H1 (cell line): ENCODE results near the gene CST5. TPM values are rescaled to one million over a fixed set of nuclear protein-coding genes. Genes with fewer than 3 reads are reported as not detected.

ENCODE experiments used
- CTCF ChIA-PET: fragments of 300-600 bp; sonication (Branson Sonifier 250); formaldehyde crosslinking; loops from one replicate; lab custom pipeline; 2021; ENCODE audit not compliant: partially characterized antibody; lab: Charles Lee
- POLR2A ChIA-PET: fragments of 300-600 bp; sonication (Branson Sonifier 250); formaldehyde crosslinking; loops from one replicate; lab custom pipeline; 2021; ENCODE audit warnings: inconsistent platforms; ENCODE audit not compliant: partially characterized antibody; lab: Charles Lee
- DNase-seq, 2 experiments: peaks; one replicate each; pipeline versions ENCODE4 v3.0.0 to v3.0.0-alpha.2; 2010 to 2022; ENCODE audit warnings: low spot score in 2 of 2, low read depth in 1 of 2, mixed read lengths in 1 of 2
- FAIRE-seq: peaks from 2 replicates; lab custom pipeline; 2011; peaks lifted over from hg19 to GRCh38; lab: Jason Lieb, UNC
- H2AFZ ChIP-seq: 2 replicates; pipeline ENCODE4 v1.8.1; 2012; ENCODE audit warnings: low read length, inconsistent platforms
- H2AK5ac ChIP-seq: 2 replicates; pipeline ENCODE4 v1.6.1; 2013; ENCODE audit warnings: low read depth, low read length
- H2BK120ac ChIP-seq: replicated peaks from 2 replicates; pipeline ENCODE3; 2013; ENCODE audit warnings: low read depth, low read length, inconsistent platforms
- H2BK12ac ChIP-seq: 2 replicates; pipeline ENCODE4 v1.6.1; 2013; ENCODE audit warnings: low read depth, low read length
- H2BK15ac ChIP-seq: 2 replicates; pipeline ENCODE4 v1.6.1; 2013; ENCODE audit warnings: low read length
- H2BK20ac ChIP-seq: 2 replicates; pipeline ENCODE4 v1.6.1; 2013; ENCODE audit warnings: low read length
- H2BK5ac ChIP-seq: 2 replicates; pipeline ENCODE4 v1.6.1; 2013; ENCODE audit warnings: low read depth, low read length
- H3K14ac ChIP-seq: 2 replicates; pipeline ENCODE4 v1.6.1; 2013; ENCODE audit warnings: inconsistent platforms; ENCODE audit not compliant: insufficient read length
- H3K18ac ChIP-seq: 2 replicates; pipeline ENCODE4 v1.6.1; 2013; ENCODE audit warnings: low read length; ENCODE audit errors: extremely low read depth
- H3K23ac ChIP-seq: 2 replicates; pipeline ENCODE4 v1.6.1; 2013; ENCODE audit warnings: inconsistent platforms; ENCODE audit not compliant: insufficient read length
- H3K23me2 ChIP-seq: 2 replicates; pipeline ENCODE4 v1.6.1; 2013; ENCODE audit warnings: low read depth, low read length
- H3K27ac ChIP-seq: 2 replicates; pipeline ENCODE4 v1.6.1; 2011; ENCODE audit warnings: low read depth, low read length, inconsistent platforms
- H3K27me3 ChIP-seq, 4 experiments: replicated peaks in 1 of 4; 1 replicate in 1 of 4; 2 replicates in 3 of 4; pipeline versions ENCODE4 v1.6.1 to v1.8.1; 2011 to 2013; ENCODE audit warnings: low read length in 3 of 4, mild to moderate bottlenecking in 3 of 4, inconsistent platforms in 2 of 4, mixed read lengths in 2 of 4, moderate library complexity in 1 of 4; ENCODE audit not compliant: control insufficient read depth in 3 of 4, insufficient read depth in 3 of 4; ENCODE audit errors: extremely low read depth in 1 of 4
- H3K36me3 ChIP-seq, 4 experiments: 2 replicates each; pipeline versions ENCODE4 v1.6.1 to v1.8.1; 2011 to 2013; ENCODE audit warnings: mild to moderate bottlenecking in 4 of 4, low read length in 3 of 4, moderate library complexity in 2 of 4, control low read depth in 1 of 4, inconsistent platforms in 1 of 4; ENCODE audit not compliant: insufficient read depth in 4 of 4, control insufficient read depth in 2 of 4
- H3K4ac ChIP-seq: replicated peaks from 2 replicates; pipeline ENCODE3; 2013; ENCODE audit warnings: low read length, low read depth, mixed read lengths, inconsistent platforms; ENCODE audit not compliant: insufficient read length
- H3K4me1 ChIP-seq, 4 experiments: replicated peaks in 1 of 4; 1 replicate in 1 of 4; 2 replicates in 3 of 4; pipeline versions ENCODE4 v1.6.1 to v1.8.1; 2011 to 2013; ENCODE audit warnings: low read length in 3 of 4, inconsistent platforms in 2 of 4, mixed read lengths in 1 of 4; ENCODE audit not compliant: insufficient read depth in 4 of 4, control insufficient read depth in 3 of 4
- H3K4me2 ChIP-seq, 2 experiments: 2 replicates each; pipeline versions ENCODE4 v1.6.1 to v1.8.1; 2011 to 2013; ENCODE audit warnings: low read depth in 2 of 2, low read length in 2 of 2, control low read depth in 1 of 2, inconsistent platforms in 1 of 2, mild to moderate bottlenecking in 1 of 2; ENCODE audit not compliant: insufficient read depth in 1 of 2
- H3K4me3 ChIP-seq, 4 experiments: fragments of 200-600, 300-600 bp in 1 of 4; sonication (generic), shearing (Covaris generic), sonication (Bioruptor Twin) in 1 of 4; 2 replicates each; pipeline versions ENCODE4 v1.5.1 to v1.8.1; 2011 to 2016; ENCODE audit warnings: low read length in 4 of 4, low read depth in 3 of 4, control low read depth in 2 of 4, inconsistent platforms in 2 of 4, mild to moderate bottlenecking in 2 of 4, mixed read lengths in 1 of 4, moderate library complexity in 1 of 4; ENCODE audit not compliant: insufficient read depth in 2 of 4; ENCODE audit errors: extremely low read depth in 1 of 4
- H3K56ac ChIP-seq: replicated peaks from 2 replicates; pipeline ENCODE3; 2013; ENCODE audit warnings: low read depth, mild to moderate bottlenecking, mixed read lengths, low read length, inconsistent platforms; ENCODE audit not compliant: insufficient read length
- H3K79me1 ChIP-seq: 2 replicates; pipeline ENCODE4 v1.6.1; 2013; ENCODE audit warnings: low read depth, low read length, control low read depth
- H3K79me2 ChIP-seq, 2 experiments: 2 replicates each; pipeline versions ENCODE4 v1.6.1 to v1.8.1; 2012 to 2013; ENCODE audit warnings: low read length in 2 of 2, mild to moderate bottlenecking in 2 of 2, inconsistent platforms in 1 of 2; ENCODE audit not compliant: insufficient read depth in 2 of 2, control insufficient read depth in 1 of 2
- H3K9ac ChIP-seq, 4 experiments: replicated peaks in 1 of 4; 1 replicate in 1 of 4; 2 replicates in 3 of 4; pipeline versions ENCODE4 v1.6.1 to v1.8.1; 2011 to 2013; ENCODE audit warnings: low read depth in 3 of 4, low read length in 3 of 4, control low read depth in 2 of 4, mild to moderate bottlenecking in 2 of 4, moderate library complexity in 2 of 4, inconsistent platforms in 1 of 4; ENCODE audit errors: extremely low read depth in 1 of 4
- H3K9me3 ChIP-seq, 2 experiments: 2 replicates each; pipeline versions ENCODE4 v1.6.1 to v1.8.1; 2012 to 2013; ENCODE audit warnings: mild to moderate bottlenecking in 2 of 2, moderate library complexity in 2 of 2, control low read depth in 1 of 2, inconsistent platforms in 1 of 2, low read depth in 1 of 2, low read length in 1 of 2, mixed read lengths in 1 of 2; ENCODE audit not compliant: insufficient read depth in 2 of 2
- H4K20me1 ChIP-seq, 2 experiments: replicated peaks in 1 of 2; 2 replicates each; pipeline versions ENCODE3 to v1.8.1; 2011 to 2013; ENCODE audit warnings: inconsistent platforms in 2 of 2, low read length in 2 of 2, mild to moderate bottlenecking in 1 of 2; ENCODE audit not compliant: insufficient read depth in 2 of 2, control insufficient read depth in 1 of 2
- H4K5ac ChIP-seq: 2 replicates; pipeline ENCODE4 v1.6.1; 2013; ENCODE audit warnings: low read length, low read depth, mixed read lengths, inconsistent platforms; ENCODE audit not compliant: insufficient read length
- H4K8ac ChIP-seq: 2 replicates; pipeline ENCODE4 v1.8.0; 2013; ENCODE audit warnings: mild to moderate bottlenecking, moderate library complexity, low read length, inconsistent platforms; ENCODE audit not compliant: insufficient read depth; ENCODE audit errors: extremely low read depth
- H4K91ac ChIP-seq: replicated peaks from 2 replicates; pipeline ENCODE3; 2013; ENCODE audit warnings: low read length, mixed read lengths, inconsistent platforms; ENCODE audit not compliant: insufficient read length
- CBX8 ChIP-seq: fragments of 300-800, 300-1000 bp; sonication (generic); IDR thresholded peaks from 2 replicates; pipeline ENCODE4 v1.7.1; 2016; ENCODE audit warnings: low read depth, low read length, borderline replicate concordance
- SIN3A ChIP-seq, 2 experiments: IDR thresholded peaks in 1 of 2; conservative IDR thresholded peaks in 1 of 2; 2 replicates each; pipeline ENCODE4 v1.6.1; 2011 to 2012; ENCODE audit warnings: low read length in 2 of 2, improper control_type of control experiment in 1 of 2, low read depth in 1 of 2, mild to moderate bottlenecking in 1 of 2
- WGBS, 2 experiments: shearing (Covaris generic) in 1 of 2; methylation state at CpG; one replicate each; pipeline versions ENCODE4 v1.1.6 to v1.1.7; 2013 to 2015; ENCODE audit warnings: low lambda C conversion rate in 2 of 2, mixed read lengths in 2 of 2, inconsistent platforms in 1 of 2, low coverage in 1 of 2, missing lambda C conversion rate in 1 of 2; ENCODE audit not compliant: insufficient replicate concordance in 2 of 2, insufficient coverage in 1 of 2, insufficient read length in 1 of 2; ENCODE audit errors: extremely low coverage in 1 of 2, missing lambda C conversion rate in 1 of 2; 5-methylcytosine and 5-hydroxymethylcytosine counted together
- polyA plus RNA-seq, 7 experiments: library from polyadenylated mRNA; depleted of rRNA in 3 of 7; stranded (reverse) in 5 of 7; unstranded in 2 of 7; fragments of >200 nt in 5 of 7; fragments of 200-250 nt in 2 of 7; gene quantifications; 1 replicate in 5 of 7; 2 replicates in 1 of 7; 4 replicates in 1 of 7; pipeline versions ENCODE4 v1.2.1 to v1.2.3, GENCODE V29; 2011 to 2013; ENCODE audit warnings: missing spikeins in 2 of 7, mixed read lengths in 2 of 7
- total RNA-seq: library from RNA; stranded (reverse); fragmentation: NEBNext Ultra II Directional; extraction: Animal tissue kit (Norgen Biotek cat#: 25700); gene quantifications from 2 replicates; pipeline ENCODE4 v1.2.1, GENCODE V29; 2021

The CST5 gene
- total and polyA plus RNA-seq, 2 of the 8 experiments (the other 6 are each of a cell fraction or from before 2014, with no cell fraction given), result not detected

- Histone ChIP-seq H3K4me2 (no peak overlapping the region), H3K36me3 (no peaks in the 10 kb centered on the region), H3K79me2 (no peaks in the 10 kb centered on the region), H3K4me1 (no peaks in the 10 kb centered on the region), H3K79me1 (no peaks in the 10 kb centered on the region), H3K4ac (no peak overlapping the region), H4K8ac (peak overlapping the region; percentile 35; the same call in 1 of the 2 replicates), H2BK20ac (no peak overlapping the region), H4K20me1 (no peaks in the 10 kb centered on the region), H4K91ac (no peak overlapping the region)
- TF ChIP-seq CBX8, result no peak
- no peak for TF ChIP-seq SIN3A (conservative IDR thresholded peaks at IDR 0.05 in 1 of 2, IDR thresholded peaks at IDR 0.05 in 1 of 2; ENCODE audit: low read depth in 1 of 2, low read length in 2 of 2)
- TF ChIP-seq, all 59 proteins: peak for 0
- Histone ChIP-seq H2BK120ac (no peak overlapping the region), H3K9me3 (peaks cover 0 to 5% of the 10 kb centered on the region in 2 experiments; a peak in 1 of 4 replicates), H3K27me3 (no peaks in the 10 kb centered on the region), H3K56ac (no peak overlapping the region), H3K27ac (no peak overlapping the region), H2AK5ac (no peak overlapping the region), H3K18ac (no peak overlapping the region), H2BK5ac (no peak overlapping the region), H3K14ac (no peak overlapping the region), H3K23me2 (no peaks in the 10 kb centered on the region), H3K4me3 (no peak overlapping the region), H4K5ac (no peak overlapping the region), H2AFZ (no peak overlapping the region), H2BK12ac (no peak overlapping the region), H3K9ac (no peak overlapping the region), H2BK15ac (no peak overlapping the region), H3K23ac (no peak overlapping the region)
- 91% methylated on average over 4 of the region's 4 CpGs; no CpG with 5 or more reads in 1 of the 2 experiments for WGBS, 2 experiments
- POLR2A ChIA-PET, result no interaction called here
- CTCF ChIA-PET, result interaction anchor here (0.6 to 1.6 kb wide), 5 partner anchors 15 to 207 kb away, joined by 3 to 4 read pairs (median 3); no protein-coding TSS in a partner anchor
- no peak for DNase-seq
- FAIRE-seq, result no peak
Observed at GRCh38 chr20:23910210-23910609, 30.7 kb upstream of the CST5 start.
